GM19099 (cell line): ENCODE data around the gene LY9.

Experiments
- POLR2A ChIP-seq: IDR thresholded peaks from 3 replicates; pipeline ENCODE4 v1.6.1; 2011; ENCODE audit warnings: low read depth; ENCODE audit not compliant: insufficient read length; ENCODE audit errors: extremely low read depth

The LY9 gene

DNA sequence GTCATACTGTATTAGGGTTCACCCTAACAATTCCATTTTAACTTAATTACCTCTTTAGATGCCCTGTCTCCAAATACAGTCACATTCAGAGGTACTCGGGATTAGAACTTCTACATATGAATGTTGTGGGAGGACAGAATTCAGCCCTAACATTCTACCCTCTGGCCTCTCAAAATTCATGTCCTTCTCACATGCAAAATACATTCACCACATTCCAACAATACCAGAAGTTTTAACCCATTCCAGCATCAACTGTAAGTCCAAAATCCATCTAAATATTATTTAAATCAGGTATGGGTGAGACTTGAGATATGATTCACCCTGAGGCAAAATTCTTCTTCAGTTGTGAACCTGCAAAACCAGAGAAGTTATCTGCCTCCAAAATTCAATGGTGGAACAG is 14.5 kb downstream of the LY9 start:
- no peak for TF ChIP-seq POLR2A

DNA sequence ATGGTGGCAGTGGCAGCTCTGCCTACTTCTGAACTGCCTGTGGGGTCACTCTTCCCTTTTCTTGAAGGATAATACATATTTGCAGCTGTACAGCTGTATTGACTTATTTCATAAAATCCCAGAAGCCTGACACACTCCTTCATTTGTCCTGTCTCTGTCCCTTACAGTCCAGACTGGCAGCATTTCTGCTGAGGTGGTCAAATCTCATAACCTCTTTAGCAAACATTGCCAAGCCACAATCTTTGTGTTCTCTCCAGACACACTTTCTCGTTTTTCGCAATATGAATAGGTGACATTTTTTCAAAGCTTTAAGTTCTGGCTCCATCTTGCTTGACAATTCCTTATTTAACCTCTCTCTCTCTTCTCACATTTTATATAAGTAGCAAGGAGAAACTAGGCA is 15.2 kb downstream of the LY9 start:
- no peak for TF ChIP-seq POLR2A

DNA sequence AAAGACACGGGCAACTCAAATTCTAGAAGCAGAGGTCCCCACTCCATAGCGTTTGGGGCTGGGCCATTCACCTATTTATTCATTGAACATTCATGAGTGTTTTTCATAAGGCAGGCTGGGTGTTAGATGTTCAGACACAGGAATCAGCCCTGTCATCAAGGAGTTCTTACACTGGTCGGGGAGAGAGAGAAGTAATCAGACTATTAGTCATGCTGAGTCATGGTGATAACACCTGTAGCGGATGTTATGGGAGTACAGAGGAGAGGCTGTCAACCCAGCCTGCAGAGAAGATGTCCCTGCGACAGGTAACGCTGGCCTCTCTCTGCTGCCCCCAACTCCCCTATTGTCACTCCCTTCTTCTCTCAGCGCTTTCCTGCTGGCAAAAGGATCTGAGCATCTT is 17.2 kb downstream of the LY9 start:
- no peak for TF ChIP-seq POLR2A

DNA sequence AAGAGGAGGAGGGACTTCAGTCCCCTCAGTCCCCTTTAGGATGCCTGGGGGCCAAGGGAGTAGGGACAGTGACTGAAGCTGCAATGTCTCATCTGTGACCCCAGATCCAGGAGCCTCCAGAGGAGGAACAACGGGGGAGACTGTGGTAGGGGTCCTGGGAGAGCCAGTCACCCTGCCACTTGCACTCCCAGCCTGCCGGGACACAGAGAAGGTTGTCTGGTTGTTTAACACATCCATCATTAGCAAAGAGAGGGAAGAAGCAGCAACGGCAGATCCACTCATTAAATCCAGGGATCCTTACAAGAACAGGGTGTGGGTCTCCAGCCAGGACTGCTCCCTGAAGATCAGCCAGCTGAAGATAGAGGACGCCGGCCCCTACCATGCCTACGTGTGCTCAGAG is 18.3 kb downstream of the LY9 start:
- no peak for TF ChIP-seq POLR2A

DNA sequence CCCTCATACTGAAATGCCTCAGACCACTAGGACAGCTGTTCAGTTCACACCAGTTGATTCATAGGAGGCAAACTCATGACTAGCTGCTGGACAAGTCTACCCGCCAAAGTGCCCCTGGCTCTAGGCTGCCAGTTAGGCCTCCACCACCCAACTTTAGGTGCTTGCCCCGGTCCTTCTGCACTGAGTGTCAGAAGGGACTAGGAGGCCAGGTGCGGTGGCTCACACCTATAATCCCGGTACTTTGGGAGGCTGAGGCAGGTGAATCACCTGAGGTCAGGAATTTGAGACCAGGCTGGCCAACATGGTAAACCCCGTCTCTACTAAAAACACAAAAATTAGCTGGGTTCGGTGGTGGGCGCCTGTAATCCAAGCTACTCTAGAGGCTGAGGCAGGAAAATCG is 18.9 kb downstream of the LY9 start:
- no peak for TF ChIP-seq POLR2A

DNA sequence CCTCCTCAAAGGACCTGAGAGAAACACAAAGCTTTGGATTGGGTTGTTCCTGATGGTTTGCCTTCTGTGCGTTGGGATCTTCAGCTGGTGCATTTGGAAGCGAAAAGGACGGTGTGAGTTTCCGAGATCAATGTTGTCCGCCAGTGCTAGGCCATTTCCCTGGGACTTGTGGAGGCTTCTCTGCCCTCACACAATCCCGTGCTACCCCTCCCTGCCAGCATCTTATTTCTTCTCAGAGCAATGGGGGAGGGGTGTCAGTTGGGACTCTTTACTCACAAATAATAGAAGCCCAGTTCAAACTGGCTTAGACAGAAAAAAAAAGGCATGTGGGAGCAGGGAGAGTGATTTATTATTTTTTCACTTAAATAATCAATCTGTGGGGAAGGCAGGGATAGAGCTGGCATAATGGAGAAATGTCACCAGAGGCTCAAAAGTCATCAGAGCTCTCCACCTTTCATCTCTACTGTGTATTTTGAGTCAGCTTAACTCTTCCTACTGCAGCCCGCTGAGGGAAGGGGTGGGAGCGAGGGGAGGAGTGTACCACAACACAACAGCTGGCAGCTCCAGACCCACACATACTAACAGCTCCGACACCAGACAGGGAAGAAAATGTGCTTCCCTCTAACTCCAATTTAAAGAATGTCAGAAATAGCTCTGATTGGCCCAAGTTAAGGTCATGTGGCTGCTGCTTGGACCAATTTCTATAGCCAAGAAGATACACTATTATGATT is 22.4 kb downstream of the LY9 start:
- TF ChIP-seq POLR2A: no peak

DNA sequence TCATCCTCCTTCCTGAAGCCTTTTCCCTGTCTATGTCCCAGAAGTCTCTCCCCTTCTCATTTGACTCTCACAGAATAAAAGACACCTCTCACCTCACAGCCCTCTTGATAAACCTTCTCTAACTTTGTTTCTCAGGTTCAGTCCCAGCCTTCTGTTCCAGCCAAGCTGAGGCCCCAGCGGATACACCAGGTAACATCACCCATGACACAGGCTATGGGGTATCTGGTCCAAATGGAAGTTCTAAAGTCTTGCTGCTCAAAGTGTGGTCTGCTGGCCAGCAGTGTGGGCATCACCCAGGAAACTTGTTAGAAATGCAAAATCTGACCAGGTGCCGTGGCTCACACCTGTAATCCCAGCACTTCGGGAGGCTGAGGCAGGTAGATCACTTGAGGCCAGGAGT is 23.2 kb downstream of the LY9 start:
- no peak for TF ChIP-seq POLR2A

DNA sequence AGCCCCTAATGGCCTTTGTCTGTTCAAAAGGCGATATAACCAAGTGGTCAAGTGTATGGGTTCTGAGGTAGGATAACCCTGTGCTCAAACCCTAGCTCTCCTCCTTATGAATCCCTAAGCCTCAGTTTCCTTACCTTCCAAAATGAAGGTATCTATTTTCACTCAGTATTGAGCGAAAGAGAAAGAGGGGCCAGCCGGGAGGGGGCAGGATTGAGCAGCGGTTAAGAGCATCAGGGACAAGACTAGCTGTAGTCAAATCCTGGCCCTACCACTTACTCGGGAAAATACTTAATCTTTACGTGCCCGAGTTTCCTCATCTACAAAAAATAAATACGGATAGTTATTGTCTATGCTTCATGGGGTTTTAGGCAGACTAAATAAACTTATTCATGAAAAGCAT is 25.7 kb downstream of the LY9 start:
- TF ChIP-seq POLR2A: no peak

DNA sequence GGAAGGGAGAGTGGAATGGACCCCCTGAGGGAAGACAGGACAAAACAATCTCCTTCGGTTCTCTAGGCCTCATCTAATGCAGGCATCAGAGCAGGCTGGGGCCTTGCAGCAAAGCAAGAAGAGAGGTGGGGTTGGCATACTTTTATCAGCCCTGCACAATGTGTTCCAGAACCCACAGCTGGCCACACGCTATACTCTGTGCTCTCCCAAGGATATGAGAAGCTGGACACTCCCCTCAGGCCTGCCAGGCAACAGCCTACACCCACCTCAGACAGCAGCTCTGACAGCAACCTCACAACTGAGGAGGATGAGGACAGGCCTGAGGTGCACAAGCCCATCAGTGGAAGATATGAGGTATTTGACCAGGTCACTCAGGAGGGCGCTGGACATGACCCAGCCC is 27.3 kb downstream of the LY9 start:
- no peak for TF ChIP-seq POLR2A

DNA sequence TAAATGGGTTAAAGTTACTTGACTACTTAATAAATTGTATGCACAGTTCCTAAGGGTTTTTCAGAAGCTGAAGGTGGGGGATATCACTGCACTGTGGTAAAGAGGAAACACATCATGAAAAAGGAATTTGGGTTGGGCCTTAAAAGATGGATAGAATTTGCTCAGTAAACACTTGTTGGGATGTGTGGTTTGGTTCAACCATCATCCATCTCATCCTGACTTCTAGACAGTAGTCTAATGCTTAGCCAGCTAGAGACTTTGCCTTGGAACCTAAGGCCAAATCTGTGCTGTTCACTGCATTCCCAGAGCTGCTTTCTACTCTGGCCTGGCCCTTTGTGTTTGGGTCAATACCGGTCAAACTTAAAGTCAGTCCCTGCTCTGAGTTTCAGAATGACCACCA is 30.6 kb downstream of the LY9 start:
- no peak for TF ChIP-seq POLR2A

DNA sequence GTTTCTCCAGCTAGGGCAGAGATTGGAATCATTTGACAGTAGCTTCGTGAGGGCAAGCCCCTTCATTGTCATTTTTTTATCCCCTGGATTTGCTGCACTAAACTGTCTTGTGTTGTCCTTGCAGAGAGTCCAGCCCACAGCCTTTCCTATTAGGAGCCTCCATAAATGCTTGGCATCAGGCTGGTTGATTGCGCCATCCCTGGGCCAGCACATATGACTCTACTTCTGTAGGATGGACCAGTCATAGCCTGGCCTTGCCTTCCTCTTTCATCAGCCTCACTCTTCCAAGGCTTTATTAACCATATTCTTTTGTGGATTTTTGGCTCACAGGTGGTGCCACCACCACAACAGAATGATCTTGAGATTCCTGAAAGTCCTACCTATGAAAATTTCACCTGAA is 31.4 kb downstream of the LY9 start:
- no peak for TF ChIP-seq POLR2A

DNA sequence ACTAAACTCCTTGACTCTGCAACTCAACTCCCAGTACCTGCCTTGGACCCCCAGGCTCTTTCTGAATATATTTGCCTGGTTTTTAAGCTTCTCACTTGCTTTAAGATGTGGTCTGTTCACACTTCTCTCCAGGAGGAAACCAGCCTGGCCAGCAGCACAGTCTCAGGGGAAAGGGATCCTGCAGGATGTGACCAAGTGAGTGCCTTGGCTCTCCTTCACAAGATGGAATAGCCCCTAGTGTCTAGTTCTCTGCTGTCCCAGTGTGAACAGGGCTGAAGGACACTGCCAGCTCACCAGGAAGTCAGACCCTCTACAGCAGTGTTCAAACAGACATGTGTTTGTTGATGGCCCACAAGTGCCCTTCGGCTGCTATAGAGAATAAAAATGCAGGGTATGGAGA is 33.8 kb downstream of the LY9 start:
- TF ChIP-seq POLR2A: no peak

DNA sequence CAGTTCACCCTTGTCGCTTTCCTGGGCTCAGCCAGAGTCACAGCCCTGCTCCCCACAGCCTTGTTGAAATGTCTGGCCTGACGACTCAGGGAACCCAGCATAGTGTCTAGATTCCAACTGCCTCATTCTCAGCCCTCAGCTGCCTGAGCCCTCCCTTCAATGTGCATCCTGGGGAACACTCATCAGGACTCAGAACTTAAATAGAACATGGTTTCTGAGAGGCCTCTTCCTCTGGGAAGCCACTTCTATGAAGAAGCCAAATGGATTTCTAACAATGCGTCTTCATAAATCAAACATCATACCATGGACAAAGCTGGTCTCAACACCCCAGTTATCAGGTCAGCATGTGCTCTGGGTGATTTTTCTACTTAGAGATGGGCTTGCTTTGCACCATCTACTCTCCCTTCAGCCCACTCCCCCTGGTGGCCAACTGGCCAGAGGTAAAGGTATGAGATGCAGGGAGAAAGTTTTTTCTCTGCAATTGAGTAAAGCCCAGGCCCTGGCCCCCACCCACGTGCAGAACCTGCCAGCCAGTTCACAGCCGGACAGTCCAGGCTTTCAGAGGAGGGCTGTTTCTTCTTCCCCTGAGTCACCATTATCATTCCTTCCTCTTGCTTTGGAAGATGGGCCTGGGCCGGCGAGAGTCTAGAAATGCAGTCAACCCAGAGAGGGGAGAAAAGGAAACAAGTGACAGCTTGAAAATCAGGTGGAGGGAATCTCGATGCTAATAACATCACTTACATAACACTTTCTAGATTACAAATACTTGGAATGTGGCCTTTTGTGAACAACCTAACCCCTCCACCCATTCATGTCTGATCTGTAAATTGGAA is 34.6 kb downstream of the LY9 start:
- no peak for TF ChIP-seq POLR2A

DNA sequence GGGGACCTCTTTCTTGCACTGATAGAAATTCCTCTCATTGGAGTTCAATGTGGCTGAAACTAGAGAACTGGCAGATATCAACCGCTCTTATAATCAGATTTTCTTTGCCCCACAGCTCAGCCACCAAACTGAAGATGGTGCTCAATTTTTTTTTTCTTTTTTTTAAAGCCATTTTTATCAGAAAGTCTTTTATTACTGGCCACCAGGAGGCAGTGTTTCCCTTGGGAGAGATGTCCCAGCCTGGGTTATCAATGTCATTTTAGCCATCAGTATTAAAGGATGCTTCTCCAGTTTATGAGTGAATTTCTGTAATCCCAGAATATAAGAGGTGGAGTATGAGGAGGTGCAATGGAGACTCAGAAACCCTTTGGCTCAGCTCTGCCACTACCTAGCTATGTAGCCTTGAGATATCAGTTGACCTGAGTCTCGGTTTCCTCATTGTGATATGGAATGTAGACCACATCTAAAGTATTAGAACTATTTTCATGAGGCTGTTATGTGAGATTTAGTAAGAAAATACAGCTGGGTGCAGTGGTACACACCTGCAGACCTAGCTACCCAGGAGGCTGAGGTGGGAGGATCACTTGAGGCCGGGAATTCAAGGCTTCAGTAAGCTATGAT is 39.1 kb downstream of the LY9 start:
- no peak for TF ChIP-seq POLR2A

DNA sequence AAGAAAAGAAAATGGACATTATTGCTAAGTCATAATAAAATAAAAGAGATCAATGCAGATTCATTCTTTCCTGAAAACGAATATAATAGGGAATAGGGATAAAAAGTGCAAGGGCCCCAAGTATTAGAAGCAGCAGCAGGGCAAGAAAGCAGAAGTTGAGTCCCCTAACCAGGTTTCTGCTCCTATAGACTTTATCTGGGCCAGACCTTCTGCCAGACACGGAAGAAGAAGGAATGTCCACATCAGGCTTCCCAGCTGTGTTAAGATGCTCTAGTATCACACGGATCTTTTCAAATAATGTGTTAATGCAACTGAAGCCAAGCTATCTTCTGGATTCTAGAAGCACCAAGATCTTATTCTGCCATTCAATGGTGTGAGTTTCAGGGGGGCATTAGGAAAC is 39.8 kb downstream of the LY9 start:
- no peak for TF ChIP-seq POLR2A

DNA sequence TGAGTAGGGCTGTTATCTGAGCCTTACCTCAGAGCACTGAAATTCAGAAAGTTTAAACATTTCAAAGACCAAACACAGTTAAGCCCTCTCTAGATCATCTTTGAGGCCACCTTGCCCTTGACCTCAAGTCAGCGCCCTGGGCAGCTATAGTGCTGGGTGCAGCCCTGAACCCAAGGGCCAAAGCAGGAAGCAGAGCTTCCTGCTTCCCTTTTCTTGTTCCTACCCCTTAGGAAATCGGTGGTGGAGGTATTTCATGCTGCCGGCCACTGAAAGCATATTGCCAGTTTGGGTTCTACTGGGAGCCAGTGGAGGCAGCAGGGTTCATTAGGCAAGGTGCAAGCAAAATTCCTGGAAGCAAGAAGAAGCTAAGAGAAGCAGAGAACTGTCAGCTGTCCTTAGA is 40.6 kb downstream of the LY9 start:
- TF ChIP-seq POLR2A: no peak
